GM23248 (cell line): Measurements from ENCODE around the gene CDK5.

Experiments
- EZH2 ChIP-seq: fragments of 200-600 bp; sonication (generic); IDR thresholded peaks from 2 replicates; pipeline ENCODE4 v1.6.1; 2018; ENCODE audit warnings: antibody characterized with exemption, mild to moderate bottlenecking; ENCODE audit not compliant: insufficient read depth, poor library complexity, severe bottlenecking
- EZH2phosphoT487 ChIP-seq: fragments of 200-600 bp; sonication (generic); IDR thresholded peaks from 2 replicates; pipeline ENCODE4 v1.6.1; 2018; ENCODE audit warnings: antibody characterized with exemption, moderate library complexity, mild to moderate bottlenecking, low read depth; ENCODE audit not compliant: insufficient read depth

- TF ChIP-seq EZH2phosphoT487: no peak
- TF ChIP-seq EZH2: no peak
Observed at GRCh38 chr7:151048911-151049463, 8.7 kb downstream of the CDK5 start.
